WTC11 (cell line): ENCODE results near the gene PERP. TPM values are rescaled to one million over a fixed set of nuclear protein-coding genes. Genes with fewer than 3 reads are reported as not detected.
A peak's percentile ranks its signal among the peaks of the same experiment; 100 is the strongest.

Experiments used
- ATAC-seq: fragments of 200-7000 bp; cut with Tn5 transposase; 2 replicates; pipeline ENCODE4 v1.10.0; 2021; ENCODE audit warnings: mild to moderate bottlenecking, moderate library complexity
- CTCF ChIA-PET: fragments of 300-600 bp; sonication (Branson Sonifier 250); formaldehyde crosslinking; loops from one replicate; lab custom pipeline; 2021; ENCODE audit warnings: antibody characterized with exemption; lab: Charles Lee
- POLR2A ChIA-PET: fragments of 350-600 bp; sonication (Branson Sonifier 250); formaldehyde crosslinking; loops from one replicate; lab custom pipeline; 2021; ENCODE audit warnings: antibody characterized with exemption; lab: Charles Lee
- DNase-seq: peaks from one replicate; pipeline ENCODE4 v3.0.0; 2021; ENCODE audit warnings: low spot score
- H3K27ac Mint-ChIP-seq: 2 replicates; pipeline ENCODE4 v1.8.0; 2021; ENCODE audit warnings: mixed read lengths
- H3K27me3 Mint-ChIP-seq: 2 replicates; pipeline ENCODE4 v1.8.0; 2021; ENCODE audit warnings: low read depth, mild to moderate bottlenecking, moderate library complexity, mixed read lengths
- H3K36me3 Mint-ChIP-seq: 2 replicates; pipeline ENCODE4 v1.8.0; 2021; ENCODE audit warnings: mixed read lengths
- H3K4me1 Mint-ChIP-seq: 2 replicates; pipeline ENCODE4 v1.8.0; 2022; ENCODE audit warnings: mixed read lengths
- H3K4me3 Mint-ChIP-seq: 2 replicates; pipeline ENCODE4 v1.8.0; 2021; ENCODE audit warnings: mild to moderate bottlenecking, moderate library complexity, mixed read lengths
- H3K9me3 Mint-ChIP-seq: 2 replicates; pipeline ENCODE4 v1.8.0; 2021; ENCODE audit warnings: mixed read lengths
- CDX4 ChIP-seq: fragments of 250-450 bp; sonication (Bioruptor Pico); IDR thresholded peaks from 2 replicates; pipeline ENCODE4 v1.9.0; 2021; ENCODE audit warnings: moderate library complexity, mild to moderate bottlenecking, inconsistent platforms, borderline replicate concordance
- CTCF ChIP-seq: fragments of 200-600 bp; IDR thresholded peaks from 2 replicates; pipeline ENCODE4 v1.8.0; 2022; ENCODE audit warnings: antibody characterized with exemption
- E2F1 ChIP-seq: sonication (generic); formaldehyde crosslinking; IDR thresholded peaks from 2 replicates; pipeline ENCODE4 v1.8.0; 2022; ENCODE audit warnings: mild to moderate bottlenecking, missing genetic modification reagents
- E2F5 ChIP-seq: sonication (generic); formaldehyde crosslinking; IDR thresholded peaks from 2 replicates; pipeline ENCODE4 v1.8.1; 2022; ENCODE audit warnings: mild to moderate bottlenecking, moderate library complexity, missing genetic modification reagents
- ETV6 ChIP-seq: sonication (generic); formaldehyde crosslinking; IDR thresholded peaks from 2 replicates; pipeline ENCODE4 v1.8.1; 2022; ENCODE audit warnings: mild to moderate bottlenecking, missing genetic modification reagents
- GABPB1 ChIP-seq: sonication (generic); formaldehyde crosslinking; IDR thresholded peaks from 2 replicates; pipeline ENCODE4 v1.8.1; 2023; ENCODE audit warnings: mild to moderate bottlenecking, missing genetic modification reagents
- IRF2 ChIP-seq: sonication (generic); formaldehyde crosslinking; IDR thresholded peaks from 2 replicates; pipeline ENCODE4 v1.8.0; 2022; ENCODE audit warnings: low read depth, missing genetic modification reagents, borderline replicate concordance
- NR2C2 ChIP-seq: sonication (generic); formaldehyde crosslinking; IDR thresholded peaks from 2 replicates; pipeline ENCODE4 v1.8.0; 2022; ENCODE audit warnings: mild to moderate bottlenecking, missing genetic modification reagents
- NR3C1 ChIP-seq: sonication (generic); formaldehyde crosslinking; conservative IDR thresholded peaks from 2 replicates; pipeline ENCODE4 v1.8.1; 2023; ENCODE audit warnings: low read depth, mild to moderate bottlenecking, missing genetic modification reagents
- PRDM15 ChIP-seq: sonication (generic); formaldehyde crosslinking; IDR thresholded peaks from 2 replicates; pipeline ENCODE4 v1.8.0; 2022; ENCODE audit warnings: missing genetic modification reagents
- SMAD4 ChIP-seq: sonication (generic); formaldehyde crosslinking; IDR thresholded peaks from 2 replicates; pipeline ENCODE4 v1.8.0; 2022; ENCODE audit warnings: mild to moderate bottlenecking, missing genetic modification reagents
- SP1 ChIP-seq: sonication (generic); formaldehyde crosslinking; conservative IDR thresholded peaks from 2 replicates; pipeline ENCODE4 v1.8.1; 2022; ENCODE audit warnings: missing genetic modification reagents
- TP53 ChIP-seq: sonication (generic); formaldehyde crosslinking; IDR thresholded peaks from 2 replicates; pipeline ENCODE4 v1.8.1; 2023; ENCODE audit warnings: mild to moderate bottlenecking, missing genetic modification reagents
- ZNF232 ChIP-seq: sonication (generic); formaldehyde crosslinking; IDR thresholded peaks from 2 replicates; pipeline ENCODE4 v1.8.0; 2022; ENCODE audit warnings: mild to moderate bottlenecking, missing genetic modification reagents
- ZNF263 ChIP-seq: sonication (generic); formaldehyde crosslinking; IDR thresholded peaks from 2 replicates; pipeline ENCODE4 v1.8.1; 2022; ENCODE audit warnings: low read depth, mild to moderate bottlenecking, moderate library complexity, missing genetic modification reagents
- ZNF317 ChIP-seq: sonication (generic); formaldehyde crosslinking; IDR thresholded peaks from 2 replicates; pipeline ENCODE4 v1.8.1; 2023; ENCODE audit warnings: low read depth, mild to moderate bottlenecking, moderate library complexity, missing genetic modification reagents, borderline replicate concordance
- total RNA-seq: library from RNA; stranded (reverse); gene quantifications from 3 replicates; pipeline ENCODE4 v1.2.3, GENCODE V29; 2021

Gene PERP
- total RNA-seq, 1 experiment from 2014 or later = 26.9 TPM

- Mint-ChIP-seq H3K9me3 (peaks cover 13% of the 10 kb centered on the region), H3K36me3 (peaks cover 4% of the 10 kb centered on the region), H3K4me3 (no peak overlapping the region), H3K27me3 (no peaks in the 10 kb centered on the region), H3K27ac (no peak overlapping the region), H3K4me1 (peaks cover 6% of the 10 kb centered on the region)
- DNase-seq (no peak), ATAC-seq (no peak)
- CTCF ChIA-PET = interaction anchor here (0.5 to 4.2 kb wide), 22 partner anchors 11 to 1187 kb away, joined by 3 to 73 read pairs (median 5); partner anchors contain the start of gene HEBP2
- POLR2A ChIA-PET = interaction anchor here (0.7 kb wide), 1 partner anchor 110 kb away, joined by 4 read pairs; no protein-coding TSS in a partner anchor
- TF ChIP-seq E2F1 (CRISPR knock-in tag) (no peak), ETV6 (CRISPR knock-in tag) (no peak), ZNF232 (no peak), SP1 (no peak), CDX4 (CRISPR knock-in tag) (no peak), E2F5 (CRISPR knock-in tag) (no peak)
These were observed 9.4 kb upstream of the PERP start for GRCh38 chr6:138116661-138116999.

- Mint-ChIP-seq H3K27me3 (no peaks in the 10 kb centered on the region), H3K9me3 (peaks cover 13% of the 10 kb centered on the region), H3K4me3 (no peak overlapping the region), H3K27ac (no peak overlapping the region)
- ATAC-seq = peak; percentile 82
- CTCF ChIA-PET = interaction anchor here (0.7 to 4.2 kb wide), 31 partner anchors 10 to 917 kb away, joined by 3 to 73 read pairs (median 4); partner anchors contain the start of gene HEBP2
- TF ChIP-seq CTCF = peak; percentile 70
- TF ChIP-seq PRDM15 (CRISPR knock-in tag) = no peak
- no peak for TF ChIP-seq IRF2 (CRISPR knock-in tag)
- TF ChIP-seq SMAD4 = no peak
- TF ChIP-seq ETV6 (CRISPR knock-in tag) = no peak
- no peak for TF ChIP-seq ZNF263 (CRISPR knock-in tag)
- no peak for TF ChIP-seq ZNF317 (CRISPR knock-in tag)
- TF ChIP-seq GABPB1 (CRISPR knock-in tag) = peak; percentile 22; the same call in 1 of the 2 replicates
- no peak for TF ChIP-seq TP53 (CRISPR knock-in tag)
- no peak for TF ChIP-seq NR2C2 (CRISPR knock-in tag)
- no peak for TF ChIP-seq NR3C1 (CRISPR knock-in tag)
- TF ChIP-seq, all 79 proteins: peak for 2
- peak; percentile 22 for DNase-seq
- POLR2A ChIA-PET = interaction anchor here (0.7 to 1.0 kb wide), 5 partner anchors 57 to 374 kb away, joined by 4 to 8 read pairs (median 7); no protein-coding TSS in a partner anchor
- peaks cover 4% of the 10 kb centered on the region for H3K36me3 Mint-ChIP-seq
- peaks cover 6% of the 10 kb centered on the region for H3K4me1 Mint-ChIP-seq
These were observed 8.8 kb upstream of the PERP start for GRCh38 chr6:138115877-138116660.
